Measurements from ENCODE around the gene OSBPL9.

The OSBPL9 gene

DNA sequence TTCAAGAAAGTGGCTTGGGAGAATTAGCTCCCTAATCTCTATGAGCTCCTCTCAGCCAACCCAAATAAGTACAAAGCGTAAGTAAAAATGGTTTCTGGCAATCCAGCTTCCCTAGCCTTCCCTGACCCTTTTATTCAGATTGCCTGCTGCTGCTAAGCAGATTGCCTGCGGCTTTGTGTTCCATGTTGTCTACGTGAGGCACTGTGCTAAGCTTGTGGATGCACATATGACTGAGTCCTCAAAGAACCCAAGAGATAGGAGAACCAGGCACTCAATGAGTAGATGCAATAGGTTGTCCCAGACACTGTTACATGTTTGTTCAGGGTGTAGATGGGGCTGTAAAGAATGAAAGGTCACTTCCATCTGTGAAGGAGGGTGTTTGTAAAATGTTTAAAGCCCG lies 6.3 kb upstream of the OSBPL9 start:
- DNase-seq: no peak

DNA sequence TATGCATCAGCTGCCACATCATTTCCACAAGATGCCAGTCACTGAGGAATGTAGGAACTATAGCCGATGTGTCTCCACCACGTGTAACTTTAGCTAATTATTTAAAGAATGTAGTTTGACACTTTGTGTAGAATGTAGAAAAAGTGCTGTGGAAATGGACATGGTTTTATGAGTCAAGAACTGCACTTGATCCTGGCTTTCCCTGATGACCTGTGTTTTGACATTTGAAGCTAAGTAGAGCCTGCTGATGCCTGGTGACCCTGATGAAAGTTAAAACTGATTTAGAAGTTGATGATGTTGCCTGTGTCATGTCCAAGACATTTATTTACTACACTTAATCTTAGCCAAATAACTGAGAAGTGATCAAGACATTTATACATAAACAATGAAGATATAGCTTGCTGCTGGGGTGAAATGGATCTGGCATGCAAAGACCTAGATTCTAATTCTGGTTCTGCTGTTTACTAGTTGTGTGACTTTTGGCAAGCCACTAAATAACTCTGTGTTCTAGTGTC lies 4.4 kb upstream of the OSBPL9 start:
- DNase-seq: no peak

DNA sequence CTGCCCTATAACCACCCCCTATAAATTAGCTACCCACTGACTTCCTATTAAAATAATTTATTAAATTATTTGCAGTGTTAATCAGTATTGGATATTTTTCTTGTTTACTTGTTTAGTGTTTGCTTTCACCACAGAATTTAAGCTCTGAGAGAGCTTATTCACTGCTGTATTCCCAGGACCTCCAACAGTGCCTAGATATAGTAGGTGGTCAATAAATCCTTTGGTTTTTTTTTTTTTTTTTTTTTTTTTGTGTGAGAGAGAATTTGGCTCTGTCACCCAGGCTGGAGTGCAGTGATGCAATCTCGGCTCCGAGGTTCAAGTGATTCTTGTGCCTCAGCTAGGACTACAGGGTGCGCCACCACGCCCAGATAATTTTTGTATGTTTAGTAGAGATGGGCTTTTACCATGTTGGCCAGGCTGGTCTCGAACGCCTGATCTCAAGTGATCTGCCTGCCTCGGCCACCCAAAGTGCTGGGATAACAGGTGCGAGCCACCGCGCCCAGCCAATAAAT lies 1.1 kb upstream of the OSBPL9 start:
- DNase-seq: no peak

DNA sequence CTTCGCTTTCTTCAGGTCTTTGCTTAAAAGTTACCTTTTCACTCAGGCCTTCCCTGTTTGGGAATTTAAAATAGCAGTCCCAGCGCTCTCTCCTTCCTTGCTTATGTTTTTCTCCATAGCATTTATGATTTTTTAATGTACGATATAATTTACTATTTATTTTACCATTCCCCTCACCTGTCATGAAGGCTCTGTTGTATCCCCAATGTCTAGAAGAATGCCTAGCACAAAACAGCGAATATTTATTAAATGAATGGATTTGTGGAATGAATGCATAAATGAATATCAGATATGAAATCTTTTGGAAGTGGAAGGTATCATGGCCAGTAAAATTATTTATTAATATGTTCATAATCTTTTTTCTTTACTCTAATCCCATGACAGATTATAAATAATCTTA lies 402 bp upstream of the OSBPL9 start:
- no peak for DNase-seq

DNA sequence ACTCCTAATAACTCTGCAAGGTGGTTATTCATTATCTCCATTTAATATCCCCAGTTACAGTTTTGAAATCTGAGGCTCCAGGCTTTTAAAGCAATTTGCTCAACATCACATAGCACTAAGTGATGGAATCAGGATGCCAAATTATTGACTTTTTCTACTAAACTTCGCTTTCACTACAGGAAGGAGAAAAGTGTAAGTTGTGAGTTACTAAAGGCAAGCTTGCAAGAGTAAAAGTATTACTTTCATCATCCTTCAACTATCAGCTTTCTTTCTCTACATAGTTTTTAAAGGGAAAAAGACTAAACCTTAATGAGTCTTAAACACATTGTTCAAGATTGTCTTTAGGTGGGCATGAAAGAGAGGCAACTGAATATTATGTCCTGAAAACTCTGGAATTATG lies 1.8 kb downstream of the OSBPL9 start:
- DNase-seq: no peak

DNA sequence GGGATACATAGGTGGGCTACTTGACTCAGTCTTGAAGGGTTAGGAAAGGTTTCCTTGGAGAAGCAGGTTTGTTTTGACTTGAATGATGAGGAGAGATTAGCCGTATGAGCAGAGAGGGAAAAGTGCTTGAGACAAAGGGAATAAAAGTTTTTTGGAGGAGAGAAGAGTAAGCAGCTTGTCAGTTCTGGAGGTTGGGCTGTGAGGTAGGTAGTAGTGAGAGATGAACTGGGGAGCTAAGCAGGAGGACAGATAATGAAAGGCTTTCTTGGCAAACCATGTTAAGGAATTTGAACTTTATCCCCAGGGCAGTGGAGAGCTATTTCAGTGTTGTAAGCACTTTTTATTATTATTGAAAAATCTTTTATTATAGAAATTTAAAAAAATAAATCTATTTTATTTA lies 3.6 kb downstream of the OSBPL9 start:
- DNase-seq: no peak

DNA sequence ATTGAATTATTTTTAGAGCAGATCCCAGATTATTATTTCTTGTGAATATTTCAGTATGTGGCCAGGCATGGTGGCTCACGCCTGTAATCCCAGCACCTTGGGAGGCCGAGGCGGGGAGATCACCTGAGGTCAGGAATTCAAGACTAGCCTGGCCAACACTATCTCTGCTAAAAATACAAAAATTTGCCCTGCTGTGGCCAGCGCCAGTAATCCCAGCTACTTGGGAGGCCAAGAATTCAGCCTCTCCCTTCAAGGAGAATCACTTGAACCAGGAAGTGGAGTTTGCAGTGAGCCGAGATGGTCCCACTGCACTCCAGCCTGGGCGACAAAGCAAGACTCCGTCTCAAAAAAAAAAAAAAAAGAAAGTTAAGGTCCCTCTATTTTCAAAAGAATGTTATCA lies 4.3 kb downstream of the OSBPL9 start:
- no peak for DNase-seq

DNA sequence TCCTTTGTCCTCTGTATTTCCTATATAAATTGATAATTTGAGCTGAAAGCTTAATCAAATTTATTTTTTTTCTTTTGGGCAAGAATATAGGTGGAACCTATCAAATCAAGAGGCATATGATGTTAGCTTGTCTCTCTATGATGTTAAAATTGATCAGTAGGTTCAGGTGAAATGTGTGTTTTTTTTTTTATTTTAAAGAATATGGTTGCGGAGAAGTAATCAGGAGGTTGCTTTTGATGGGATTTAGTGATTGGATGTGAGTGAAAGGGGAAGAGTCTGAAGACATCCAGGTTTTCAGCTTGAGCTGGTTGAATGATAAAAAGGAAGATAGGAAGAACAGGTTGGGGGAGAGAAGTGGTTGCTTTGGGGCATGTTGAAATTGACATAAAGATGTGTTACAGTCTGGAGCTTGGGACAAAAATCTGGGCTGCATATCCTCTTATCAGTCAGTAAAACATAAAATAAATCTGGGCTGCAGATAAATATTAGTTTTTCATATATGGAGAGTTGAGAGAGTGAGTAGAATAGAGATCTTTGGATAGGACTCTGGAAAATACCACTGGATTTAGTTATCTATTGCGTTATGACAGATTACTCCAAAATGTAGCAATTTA lies 5.1 kb downstream of the OSBPL9 start:
- DNase-seq: no peak

DNA sequence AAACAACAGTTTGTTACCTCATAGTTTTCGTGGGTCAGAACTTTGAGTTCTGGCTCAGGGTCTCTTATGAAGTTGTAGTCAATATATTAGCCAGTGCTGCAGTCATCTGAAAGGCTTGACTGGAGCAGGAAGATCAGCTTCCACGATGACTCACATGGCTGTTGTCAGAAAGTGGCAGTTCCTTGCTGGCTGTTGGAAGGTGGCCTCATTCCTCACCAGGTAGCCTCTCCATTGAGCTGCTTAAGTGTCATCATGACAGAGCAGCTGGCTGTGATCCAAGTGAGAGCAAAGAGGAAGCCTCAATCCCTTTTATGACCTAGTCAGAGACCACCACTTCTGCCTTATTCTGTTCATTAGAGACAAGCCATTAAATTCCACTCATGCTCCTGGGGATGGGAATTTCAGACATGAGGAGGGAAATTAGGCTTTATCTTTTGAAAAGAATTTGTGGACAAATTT lies 5.6 kb downstream of the OSBPL9 start:
- peak; percentile 43 to 45 for DNase-seq

DNA sequence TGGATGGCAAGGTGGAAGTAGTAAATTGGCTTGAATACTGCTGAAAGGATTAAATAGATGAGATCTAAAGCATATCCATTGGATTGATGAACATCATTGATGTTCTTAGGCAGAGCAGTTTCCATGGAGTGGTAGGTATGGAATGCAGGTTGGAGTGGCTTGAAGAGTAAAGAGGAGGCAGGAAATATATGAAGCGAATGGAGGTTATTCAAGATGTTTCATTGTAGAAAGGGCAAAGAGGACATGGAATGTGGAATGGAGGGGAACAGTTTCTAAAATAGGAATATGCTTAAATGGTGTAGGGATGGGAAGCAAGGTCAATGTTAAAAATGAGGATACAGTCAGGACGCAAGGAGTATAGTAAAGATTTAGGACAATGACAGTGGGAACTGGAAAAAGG lies 6.1 kb downstream of the OSBPL9 start:
- no peak for DNase-seq

DNA sequence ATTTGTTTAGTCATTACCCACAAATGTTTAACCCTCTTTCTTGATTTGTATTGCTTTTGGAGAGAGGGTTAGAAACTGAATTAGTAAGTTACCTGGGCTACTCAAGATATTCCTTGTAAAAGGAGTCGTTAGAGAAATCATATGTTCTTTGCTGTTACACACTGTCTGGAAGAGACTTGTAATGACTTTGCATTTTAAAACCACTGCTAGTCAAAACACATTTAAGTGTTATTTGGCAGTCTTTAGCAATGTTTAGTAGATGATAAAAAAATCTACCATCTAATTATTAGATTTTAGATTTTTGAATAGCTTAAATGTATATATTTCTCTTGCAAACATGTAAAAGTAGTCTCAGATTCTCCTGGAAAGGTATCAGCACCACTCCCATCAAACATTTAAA lies 6.6 kb downstream of the OSBPL9 start:
- DNase-seq: no peak

DNA sequence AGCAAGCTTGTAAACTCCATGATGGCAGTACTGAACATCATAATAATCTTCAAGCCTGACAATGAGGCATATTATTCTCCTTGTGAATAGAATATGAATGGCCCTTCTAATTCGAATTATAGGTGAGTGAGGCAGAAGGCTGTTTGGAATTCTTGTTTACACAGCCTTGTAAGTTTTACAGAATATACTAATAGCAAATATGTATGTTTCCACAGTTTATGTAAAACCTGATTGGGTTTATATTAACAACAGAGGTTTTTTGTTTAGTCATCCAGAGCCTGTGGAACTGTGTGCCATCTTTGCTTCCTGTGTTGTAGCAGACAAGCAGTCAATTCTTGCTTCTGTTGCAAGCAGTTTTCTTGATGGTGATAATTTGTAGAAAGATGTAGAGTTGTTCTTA lies 8.0 kb downstream of the OSBPL9 start:
- DNase-seq: no peak

DNA sequence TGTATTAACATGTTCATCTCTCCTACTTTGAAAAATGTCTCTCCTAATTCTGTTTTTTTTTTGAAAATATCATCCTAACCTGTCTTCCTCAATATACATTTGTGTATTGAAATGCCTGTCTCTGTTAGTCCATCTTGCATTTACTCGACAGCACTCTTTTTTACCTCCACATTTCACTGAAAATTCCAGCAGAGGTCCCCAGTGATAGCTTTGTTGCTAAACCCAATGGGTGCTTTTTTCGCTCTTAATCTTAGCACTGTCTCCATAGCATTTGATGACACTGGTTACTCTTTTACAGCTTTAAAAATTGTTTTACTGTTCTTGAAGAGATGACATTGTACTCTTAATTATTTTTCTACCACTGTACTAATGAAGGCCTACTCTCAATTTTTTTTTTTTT lies 10.8 kb downstream of the OSBPL9 start:
- DNase-seq: peak; percentile 83 to 87

DNA sequence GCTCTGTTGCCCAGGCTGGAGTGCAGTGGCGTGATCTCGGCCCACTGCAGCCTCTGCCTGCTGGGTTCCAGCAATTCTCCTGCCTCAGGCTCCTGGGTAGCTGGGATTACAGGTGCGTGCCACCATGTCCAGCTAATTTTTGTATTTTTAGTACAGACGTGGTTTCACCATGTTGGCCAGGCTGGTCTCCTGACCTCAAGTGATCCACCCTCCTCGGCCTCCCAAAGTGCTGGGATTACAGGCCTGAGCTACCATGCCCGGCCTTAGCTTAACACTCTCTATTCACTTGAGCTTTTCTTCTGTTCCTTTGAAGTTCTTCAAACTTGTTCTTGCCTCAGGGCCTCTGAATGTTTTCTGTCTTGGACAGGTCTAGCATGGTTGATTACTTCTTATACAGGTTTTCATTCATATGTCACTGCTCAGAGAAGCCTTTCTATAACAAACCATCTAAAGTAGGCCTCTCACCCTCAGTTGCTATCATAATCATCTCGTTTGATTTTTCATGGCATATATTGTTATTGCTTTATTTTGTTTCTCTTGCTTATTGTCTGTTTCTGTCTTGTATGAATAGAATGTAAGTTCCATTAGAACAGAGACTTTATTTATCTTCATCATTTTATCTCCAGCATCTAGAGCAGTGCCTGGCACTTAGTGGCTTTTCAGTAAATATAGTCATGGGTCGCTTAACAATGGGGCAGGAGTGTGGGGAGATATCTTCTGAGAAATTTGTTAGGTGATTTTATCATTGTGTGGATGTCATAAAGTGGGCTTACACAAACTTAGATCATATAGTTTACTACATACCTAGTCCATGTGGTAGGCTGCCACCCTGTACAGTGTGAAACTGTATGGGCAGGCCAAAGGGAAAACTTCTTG lies 12.1 kb downstream of the OSBPL9 start:
- no peak for DNase-seq

DNA sequence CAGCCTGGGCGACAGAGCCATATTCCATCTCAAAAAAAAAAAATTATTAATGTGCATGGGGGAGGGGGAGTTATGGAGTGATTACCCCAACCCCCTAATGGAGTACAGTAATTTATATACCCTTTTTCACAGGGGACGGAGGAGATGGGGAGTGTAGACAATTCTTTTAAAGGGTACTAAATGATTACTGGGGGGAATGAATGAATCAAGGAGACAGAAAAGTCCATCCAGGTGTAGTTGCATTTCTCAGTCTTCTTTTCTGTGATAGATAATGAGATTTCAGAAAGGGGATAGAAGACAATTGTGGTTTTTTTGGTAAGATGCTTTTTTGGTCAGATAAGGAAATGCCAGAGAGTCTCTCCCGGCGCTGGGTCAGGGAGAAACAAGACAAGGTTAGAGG lies 13.0 kb downstream of the OSBPL9 start:
- no peak for DNase-seq

DNA sequence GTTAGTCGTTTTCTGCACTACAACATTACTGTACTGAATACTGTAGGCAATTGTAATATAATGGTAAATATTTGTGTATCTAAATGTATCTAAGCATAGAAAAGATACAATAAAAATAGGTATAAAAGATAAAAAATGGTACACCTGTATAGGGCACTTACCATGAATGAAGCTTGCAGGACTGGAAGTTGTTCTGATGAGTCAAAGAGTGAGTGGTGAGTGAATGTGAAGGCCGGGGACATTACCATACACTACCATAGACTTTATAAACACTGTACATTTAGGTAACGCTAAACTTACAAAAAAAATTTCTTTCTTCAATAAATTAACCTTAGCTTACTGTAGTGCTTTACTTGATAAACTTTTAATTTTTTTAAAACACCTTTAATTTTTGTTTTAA lies 13.5 kb downstream of the OSBPL9 start:
- no peak for DNase-seq

DNA sequence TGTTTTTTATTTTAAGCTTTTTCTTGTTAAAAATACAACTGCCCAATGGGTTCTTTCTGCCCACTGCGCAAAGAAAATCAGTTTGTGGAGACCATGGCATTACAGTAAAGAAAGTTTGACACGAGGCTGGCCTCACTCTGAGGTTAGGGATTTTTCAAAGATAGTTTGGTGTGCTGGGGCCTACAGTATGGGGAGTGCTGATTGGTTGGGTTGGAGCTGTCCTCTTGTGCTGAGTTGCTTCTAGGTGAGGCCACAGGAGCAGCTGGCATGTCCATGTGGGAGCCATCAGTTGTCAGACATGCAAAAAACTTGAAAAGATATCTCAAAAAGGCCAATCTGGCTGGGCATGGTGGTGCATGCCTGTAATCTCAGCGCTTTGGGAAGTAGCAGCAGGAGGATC lies 14.0 kb downstream of the OSBPL9 start:
- DNase-seq: no peak

DNA sequence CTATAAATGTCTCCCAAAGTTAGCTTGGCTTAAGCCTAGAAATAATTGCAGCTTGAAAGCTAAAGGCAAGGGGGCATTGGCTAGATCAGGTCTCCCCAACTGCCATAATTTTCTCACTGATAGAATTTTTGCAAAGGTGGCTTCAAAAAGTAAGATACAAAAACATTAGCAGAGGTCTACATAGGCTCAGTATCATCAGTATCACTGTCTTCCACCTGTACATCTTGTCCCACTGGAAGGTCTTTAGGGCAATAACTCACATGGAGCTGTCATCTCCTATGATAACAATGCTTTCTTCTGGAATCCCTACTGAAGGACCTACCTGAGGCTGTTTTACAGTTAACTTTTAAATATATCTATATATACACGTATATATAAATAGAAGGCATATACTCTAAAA lies 14.9 kb downstream of the OSBPL9 start:
- DNase-seq: no peak

DNA sequence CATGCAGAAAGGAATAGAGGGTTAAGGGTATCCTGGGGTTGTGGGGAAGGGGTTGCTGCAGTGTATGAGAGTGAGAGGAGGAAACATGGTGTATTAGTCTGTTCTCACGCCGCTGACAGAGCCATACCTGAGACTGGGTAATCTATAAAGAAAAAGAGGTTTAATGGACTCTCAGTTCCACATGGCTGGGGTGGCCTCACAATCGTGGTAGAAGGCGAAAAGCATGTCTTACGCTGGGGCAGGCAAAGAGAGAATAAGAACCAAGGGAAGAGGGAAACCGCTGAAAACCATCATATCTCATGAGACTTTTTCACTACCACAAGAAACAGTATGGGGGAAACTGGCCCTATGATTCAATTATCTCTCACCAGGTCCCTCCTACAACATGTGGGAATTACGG lies 17.7 kb downstream of the OSBPL9 start:
- DNase-seq: no peak

DNA sequence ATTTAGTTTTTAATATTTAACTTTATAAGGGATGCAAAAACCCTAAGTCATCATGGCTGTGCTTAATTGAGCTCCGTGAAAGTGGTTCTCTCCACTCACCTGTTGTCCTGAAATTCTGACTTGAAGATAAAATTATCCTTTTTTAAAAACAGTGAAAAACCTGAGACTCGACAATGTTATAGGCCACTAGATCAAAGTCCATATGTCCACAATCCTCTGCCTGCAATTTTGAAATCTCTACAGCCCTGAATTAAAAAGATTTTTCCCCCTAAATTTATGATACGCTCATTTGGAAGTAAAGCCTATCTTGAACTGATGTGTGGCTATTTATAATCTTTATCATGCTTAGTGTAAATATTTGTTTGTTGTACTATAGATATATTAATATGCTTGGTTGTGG lies 18.7 kb downstream of the OSBPL9 start:
- no peak for DNase-seq

DNA sequence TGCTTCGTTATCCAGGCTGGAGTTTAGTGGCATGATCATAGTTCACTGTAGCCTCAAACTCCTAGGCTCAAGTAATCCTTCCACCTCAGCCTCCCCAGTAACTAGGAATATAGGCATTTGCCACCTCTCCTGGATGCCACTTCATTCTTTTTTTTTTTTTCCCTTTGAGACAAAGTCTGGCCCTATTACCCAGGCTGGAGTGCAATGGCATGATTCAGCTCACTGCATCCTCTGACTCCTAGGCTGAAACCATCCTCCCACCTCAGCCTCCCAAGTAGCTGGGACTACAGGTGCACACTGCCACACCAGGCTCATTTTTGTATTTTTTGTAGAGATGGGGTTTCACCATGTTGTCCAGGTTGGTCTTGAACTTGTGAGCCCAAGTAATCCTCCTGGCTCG lies 19.3 kb downstream of the OSBPL9 start:
- DNase-seq: no peak

DNA sequence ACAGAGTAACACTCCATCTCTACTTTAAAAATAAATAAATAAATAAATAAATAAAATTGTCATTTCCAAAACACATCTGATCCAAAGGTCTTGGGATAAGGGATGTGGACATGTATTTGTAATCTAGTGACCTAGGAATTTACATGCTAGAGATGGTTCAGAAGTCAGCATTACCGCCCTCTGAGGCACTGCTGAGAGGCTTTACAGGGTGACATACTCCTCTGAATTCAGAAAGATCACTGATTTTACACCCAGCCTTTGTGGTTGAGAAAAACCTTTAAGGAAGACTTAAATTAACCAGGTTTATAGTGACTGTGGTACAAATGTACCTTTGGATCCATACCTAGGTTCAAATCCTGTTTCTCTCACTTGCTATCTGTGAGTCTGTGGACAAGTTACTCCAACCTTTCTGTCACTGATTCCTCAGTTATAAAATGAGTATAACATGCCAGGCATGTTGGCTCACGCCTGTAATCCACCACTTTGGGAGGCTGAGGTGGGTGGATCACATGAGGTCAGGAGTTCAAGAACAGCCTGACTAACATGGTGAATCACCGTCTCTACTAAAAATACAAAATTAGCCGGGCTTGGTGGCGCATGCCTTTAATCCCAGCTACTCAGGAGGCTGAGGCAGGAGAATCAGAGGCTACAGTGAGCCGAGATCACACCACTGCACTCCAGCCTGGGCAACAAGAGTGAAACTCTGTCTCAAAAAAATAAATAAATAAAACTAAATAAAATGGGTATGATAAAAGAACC lies 20.1 kb downstream of the OSBPL9 start:
- no peak for DNase-seq

DNA sequence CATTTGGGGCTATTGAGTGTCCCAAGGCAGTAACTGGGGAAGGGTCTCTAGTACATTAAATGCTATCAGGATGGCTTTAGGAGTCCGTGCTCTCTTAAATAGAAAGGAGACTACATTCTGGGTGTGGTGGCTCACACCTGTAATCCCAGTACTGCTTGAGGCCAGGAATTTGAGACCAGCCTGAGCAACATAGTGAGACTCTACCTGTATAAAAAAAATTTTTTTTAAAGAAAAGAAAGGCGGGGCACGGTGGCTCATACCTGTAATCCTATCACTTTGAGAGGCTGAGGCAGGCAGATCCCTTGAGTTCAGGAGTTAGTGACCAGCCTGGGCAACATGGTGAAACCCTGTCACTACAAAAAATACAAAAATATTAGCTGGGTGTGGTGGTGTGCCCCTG lies 21.5 kb downstream of the OSBPL9 start:
- DNase-seq: no peak

Measured in Kasumi-1 (cell line).